Measurements from ENCODE around the gene VCAM1. TPM values are rescaled to one million over a fixed set of nuclear protein-coding genes. Genes with fewer than 3 reads are reported as not detected.

Gene VCAM1, protein sequence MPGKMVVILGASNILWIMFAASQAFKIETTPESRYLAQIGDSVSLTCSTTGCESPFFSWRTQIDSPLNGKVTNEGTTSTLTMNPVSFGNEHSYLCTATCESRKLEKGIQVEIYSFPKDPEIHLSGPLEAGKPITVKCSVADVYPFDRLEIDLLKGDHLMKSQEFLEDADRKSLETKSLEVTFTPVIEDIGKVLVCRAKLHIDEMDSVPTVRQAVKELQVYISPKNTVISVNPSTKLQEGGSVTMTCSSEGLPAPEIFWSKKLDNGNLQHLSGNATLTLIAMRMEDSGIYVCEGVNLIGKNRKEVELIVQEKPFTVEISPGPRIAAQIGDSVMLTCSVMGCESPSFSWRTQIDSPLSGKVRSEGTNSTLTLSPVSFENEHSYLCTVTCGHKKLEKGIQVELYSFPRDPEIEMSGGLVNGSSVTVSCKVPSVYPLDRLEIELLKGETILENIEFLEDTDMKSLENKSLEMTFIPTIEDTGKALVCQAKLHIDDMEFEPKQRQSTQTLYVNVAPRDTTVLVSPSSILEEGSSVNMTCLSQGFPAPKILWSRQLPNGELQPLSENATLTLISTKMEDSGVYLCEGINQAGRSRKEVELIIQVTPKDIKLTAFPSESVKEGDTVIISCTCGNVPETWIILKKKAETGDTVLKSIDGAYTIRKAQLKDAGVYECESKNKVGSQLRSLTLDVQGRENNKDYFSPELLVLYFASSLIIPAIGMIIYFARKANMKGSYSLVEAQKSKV
- polyA plus RNA-seq (2011; rRNA removed) (0.04 and 0.05 TPM in 2 replicates), polyA plus RNA-seq (2017; fragmentation: RNase III; extraction: RNeasy Plus Mini Kit Qiagen cat#74134 plus additional on column Dnase treatment) (0.05 to 0.12 TPM in 2 of 3 replicates, not detected in the other), polyA minus RNA-seq (2011; rRNA and poly(A)+ RNA removed) (0.15 TPM in 1 of 2 replicates, not detected in the other)
- 0.01 TPM in 1 of 2 replicates, not detected in the other for polyA plus RNA-seq (2012; cell fraction: cytosol; rRNA removed)
- polyA plus RNA-seq (2012; cell fraction: nucleus; rRNA removed): 0.01 TPM in 1 of 2 replicates, not detected in the other

- ATAC-seq (no peak), DNase-seq (ENCODE audit: low read depth in 1 of 2, low spot score in 1 of 2) (no peak), FAIRE-seq (no peak)
- Histone ChIP-seq H3K4me2 (no peak within 1 kb of the TSS), H3K27ac (no peak within 1 kb of the TSS), H3K9me3 (no peaks in the 10 kb centered on the region), H3K4me1 (peaks cover 4% of the 10 kb centered on the region; the same call in 2 of the 3 replicates), H3K4me3 (no peak within 1 kb of the TSS)
- WGBS (ENCODE audit: missing lambda C conversion rate): 62% methylated on average over 7 of the region's 7 CpGs
- ChIA-PET CTCF (interaction anchor here (0.6 kb wide), 1 partner anchor 9 kb away, joined by 3 read pairs; no protein-coding TSS in a partner anchor), POLR2A (no interaction called here)
- no peak for TF ChIP-seq MAFK (IDR thresholded peaks at IDR 0.05; ENCODE audit: partially characterized antibody)
- no peak for TF ChIP-seq HOXB5 (CRISPR knock-in tag; IDR thresholded peaks at IDR 0.05)
- no peak for TF ChIP-seq HOXB13 (CRISPR knock-in tag; IDR thresholded peaks at IDR 0.05; ENCODE audit: low read depth)
- no peak for TF ChIP-seq ELK1 (IDR thresholded peaks at IDR 0.05; ENCODE audit: low read depth, low read length)
- no peak for TF ChIP-seq CEBPB (IDR thresholded peaks at IDR 0.05)
- TF ChIP-seq HMGXB4 (CRISPR knock-in tag; IDR thresholded peaks at IDR 0.05; ENCODE audit: borderline replicate concordance): no peak
- no peak for TF ChIP-seq ESRRA (IDR thresholded peaks at IDR 0.05; ENCODE audit: borderline replicate concordance, low read length)
- TF ChIP-seq TP53 (CRISPR knock-in tag; IDR thresholded peaks at IDR 0.05): no peak
Measured at GRCh38 chr1:100719490-100719889, at the start of gene VCAM1. Gene VCAM1 (plus strand): TSS chr1:100719742. CDS start chr1:100719861, 119 bp downstream.

DNA sequence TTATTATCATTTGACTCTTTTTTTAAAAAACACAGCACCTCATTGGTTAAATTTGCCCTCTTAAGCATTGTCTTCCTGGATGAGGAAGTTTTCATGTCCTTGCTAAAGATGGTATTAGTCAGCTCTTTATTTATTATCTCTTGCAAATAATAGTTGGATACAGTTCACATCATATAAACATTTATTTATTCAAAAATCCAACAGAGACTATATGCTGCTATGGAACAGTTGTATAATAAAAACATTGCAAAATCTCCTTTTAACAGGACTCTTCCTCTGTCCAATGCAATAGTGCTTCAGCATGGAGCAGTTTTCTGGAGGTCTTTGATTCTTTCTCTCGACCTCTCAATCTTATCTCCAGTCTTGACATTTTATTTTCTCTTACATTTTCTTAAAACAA lies 49.5 kb upstream of the VCAM1 start:
- TF ChIP-seq TP53 (CRISPR knock-in tag; IDR thresholded peaks at IDR 0.05): no peak
- no peak for TF ChIP-seq NFE2L2 (conservative IDR thresholded peaks at IDR 0.05; ENCODE audit: low read length)
- TF ChIP-seq BHLHE40 (IDR thresholded peaks at IDR 0.05; ENCODE audit: low read depth, low read length): no peak
- no peak for TF ChIP-seq TFCP2L1 (CRISPR knock-in tag; IDR thresholded peaks at IDR 0.05)
- no peak for TF ChIP-seq HOXA7 (CRISPR knock-in tag; IDR thresholded peaks at IDR 0.05)
- TF ChIP-seq EHMT2 (IDR thresholded peaks at IDR 0.05; ENCODE audit: low read depth): no peak
- TF ChIP-seq, protein P1, sequence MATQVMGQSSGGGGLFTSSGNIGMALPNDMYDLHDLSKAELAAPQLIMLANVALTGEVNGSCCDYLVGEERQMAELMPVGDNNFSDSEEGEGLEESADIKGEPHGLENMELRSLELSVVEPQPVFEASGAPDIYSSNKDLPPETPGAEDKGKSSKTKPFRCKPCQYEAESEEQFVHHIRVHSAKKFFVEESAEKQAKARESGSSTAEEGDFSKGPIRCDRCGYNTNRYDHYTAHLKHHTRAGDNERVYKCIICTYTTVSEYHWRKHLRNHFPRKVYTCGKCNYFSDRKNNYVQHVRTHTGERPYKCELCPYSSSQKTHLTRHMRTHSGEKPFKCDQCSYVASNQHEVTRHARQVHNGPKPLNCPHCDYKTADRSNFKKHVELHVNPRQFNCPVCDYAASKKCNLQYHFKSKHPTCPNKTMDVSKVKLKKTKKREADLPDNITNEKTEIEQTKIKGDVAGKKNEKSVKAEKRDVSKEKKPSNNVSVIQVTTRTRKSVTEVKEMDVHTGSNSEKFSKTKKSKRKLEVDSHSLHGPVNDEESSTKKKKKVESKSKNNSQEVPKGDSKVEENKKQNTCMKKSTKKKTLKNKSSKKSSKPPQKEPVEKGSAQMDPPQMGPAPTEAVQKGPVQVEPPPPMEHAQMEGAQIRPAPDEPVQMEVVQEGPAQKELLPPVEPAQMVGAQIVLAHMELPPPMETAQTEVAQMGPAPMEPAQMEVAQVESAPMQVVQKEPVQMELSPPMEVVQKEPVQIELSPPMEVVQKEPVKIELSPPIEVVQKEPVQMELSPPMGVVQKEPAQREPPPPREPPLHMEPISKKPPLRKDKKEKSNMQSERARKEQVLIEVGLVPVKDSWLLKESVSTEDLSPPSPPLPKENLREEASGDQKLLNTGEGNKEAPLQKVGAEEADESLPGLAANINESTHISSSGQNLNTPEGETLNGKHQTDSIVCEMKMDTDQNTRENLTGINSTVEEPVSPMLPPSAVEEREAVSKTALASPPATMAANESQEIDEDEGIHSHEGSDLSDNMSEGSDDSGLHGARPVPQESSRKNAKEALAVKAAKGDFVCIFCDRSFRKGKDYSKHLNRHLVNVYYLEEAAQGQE (IDR thresholded peaks at IDR 0.05): no peak
- no peak for TF ChIP-seq PBX3 (IDR thresholded peaks at IDR 0.05)
- TF ChIP-seq RFX5 (IDR thresholded peaks at IDR 0.05): no peak
- no peak for TF ChIP-seq HOXB5 (CRISPR knock-in tag; IDR thresholded peaks at IDR 0.05)
- no peak for TF ChIP-seq CHD4 (IDR thresholded peaks at IDR 0.05; ENCODE audit: borderline replicate concordance)
- TF ChIP-seq USF2 (IDR thresholded peaks at IDR 0.05): no peak
- TF ChIP-seq SREBF2 (IDR thresholded peaks at IDR 0.05): no peak
- TF ChIP-seq RNF2 (IDR thresholded peaks at IDR 0.05; ENCODE audit: borderline replicate concordance, low read depth): no peak
- TF ChIP-seq HDAC2 (IDR thresholded peaks at IDR 0.05): no peak
- TF ChIP-seq HEYL (CRISPR knock-in tag; IDR thresholded peaks at IDR 0.05): no peak
- no peak for TF ChIP-seq SMC3 (IDR thresholded peaks at IDR 0.05)
- no peak overlapping the region for H3K27ac ChIP-seq
- DNase-seq (ENCODE audit: low read depth in 1 of 2, low spot score in 1 of 2) (no peak), FAIRE-seq (no peak), ATAC-seq (no peak)
- no peak overlapping the region for H3K4me3 ChIP-seq
- peaks cover 5% of the 10 kb centered on the region; the same call in 1 of the 3 replicates for H3K9me3 ChIP-seq
- WGBS (ENCODE audit: missing lambda C conversion rate): 7% methylated on average over 1 of the region's 1 CpG
- CTCF ChIA-PET: no interaction called here
- H3K4me1 ChIP-seq: no peaks in the 10 kb centered on the region
- POLR2A ChIA-PET: no interaction called here
- H3K4me2 ChIP-seq: no peak overlapping the region

Data from A549 (cell line).